Trophoblast cell (in vitro differentiated cells and primary cell): ENCODE measurements around the gene PIM3.

Source experiments
- DNase-seq, 2 donors: peaks; one replicate each; pipeline ENCODE4 v3.0.0-alpha.2; 2016
- H2AFZ ChIP-seq: 2 replicates; pipeline ENCODE4 v1.6.1; 2013; ENCODE audit warnings: low read length, moderate library complexity, mild to moderate bottlenecking; ENCODE audit not compliant: insufficient read depth, poor library complexity
- H2AK5ac ChIP-seq: 2 replicates; pipeline ENCODE4 v1.6.1; 2013; ENCODE audit warnings: mild to moderate bottlenecking, low read length
- H2BK120ac ChIP-seq: 2 replicates; pipeline ENCODE4 v1.6.1; 2013; ENCODE audit warnings: low read length, mild to moderate bottlenecking, moderate library complexity; ENCODE audit not compliant: insufficient read depth, poor library complexity
- H2BK12ac ChIP-seq: 2 replicates; pipeline ENCODE4 v1.6.1; 2013; ENCODE audit warnings: mild to moderate bottlenecking, low read length, moderate library complexity
- H2BK5ac ChIP-seq: 2 replicates; pipeline ENCODE4 v1.6.1; 2013; ENCODE audit warnings: low read length, low read depth, moderate library complexity, mild to moderate bottlenecking; ENCODE audit not compliant: poor library complexity
- H3K14ac ChIP-seq: 2 replicates; pipeline ENCODE4 v1.6.1; 2013; ENCODE audit warnings: mild to moderate bottlenecking, low read length
- H3K18ac ChIP-seq: 2 replicates; pipeline ENCODE4 v1.6.1; 2013; ENCODE audit warnings: mild to moderate bottlenecking, low read length
- H3K23ac ChIP-seq: 2 replicates; pipeline ENCODE4 v1.6.1; 2013; ENCODE audit warnings: low read length
- H3K27ac ChIP-seq: 2 replicates; pipeline ENCODE4 v1.5.1; 2013; ENCODE audit warnings: low read depth, mild to moderate bottlenecking, inconsistent platforms, low read length, moderate library complexity
- H3K27me3 ChIP-seq: 2 replicates; pipeline ENCODE4 v1.6.1; 2013; ENCODE audit warnings: inconsistent platforms, mild to moderate bottlenecking, low read length, moderate library complexity; ENCODE audit not compliant: insufficient read depth
- H3K36me3 ChIP-seq, 2 experiments: 1 replicate in 1 of 2; 2 replicates in 1 of 2; pipeline ENCODE4 v1.6.1; 2013; ENCODE audit warnings: low read length in 2 of 2, mild to moderate bottlenecking in 2 of 2, moderate library complexity in 1 of 2; ENCODE audit not compliant: insufficient read depth in 2 of 2, control insufficient read depth in 1 of 2
- H3K4ac ChIP-seq: 2 replicates; pipeline ENCODE4 v1.6.1; 2013; ENCODE audit warnings: low read depth, mild to moderate bottlenecking, low read length, moderate library complexity
- H3K4me1 ChIP-seq, 2 experiments: 1 replicate in 1 of 2; 2 replicates in 1 of 2; pipeline ENCODE4 v1.6.1; 2013; ENCODE audit warnings: low read length in 2 of 2, mild to moderate bottlenecking in 2 of 2, moderate library complexity in 1 of 2; ENCODE audit not compliant: insufficient read depth in 2 of 2, control insufficient read depth in 1 of 2
- H3K4me2 ChIP-seq: 2 replicates; pipeline ENCODE4 v1.6.1; 2013; ENCODE audit warnings: inconsistent platforms, mild to moderate bottlenecking, low read length, moderate library complexity
- H3K4me3 ChIP-seq: 2 replicates; pipeline ENCODE4 v1.5.1; 2013; ENCODE audit warnings: mild to moderate bottlenecking, low read depth, low read length, inconsistent platforms
- H3K79me1 ChIP-seq: one replicate; pipeline ENCODE4 v1.6.1; 2013; ENCODE audit warnings: low read length
- H3K79me2 ChIP-seq: 2 replicates; pipeline ENCODE4 v1.6.1; 2013; ENCODE audit warnings: low read length, mild to moderate bottlenecking; ENCODE audit not compliant: control insufficient read depth, insufficient read depth, poor library complexity
- H3K9ac ChIP-seq: 2 replicates; pipeline ENCODE4 v1.6.1; 2013; ENCODE audit warnings: mild to moderate bottlenecking, low read length
- H3K9me3 ChIP-seq: 2 replicates; pipeline ENCODE4 v1.6.1; 2013; ENCODE audit warnings: low read depth, mild to moderate bottlenecking, control low read depth, inconsistent platforms, low read length; ENCODE audit not compliant: insufficient read depth
- H4K12ac ChIP-seq: 2 replicates; pipeline ENCODE4 v1.6.1; 2013; ENCODE audit warnings: low read depth, mild to moderate bottlenecking, low read length, moderate library complexity
- H4K8ac ChIP-seq: 2 replicates; pipeline ENCODE4 v1.6.1; 2013; ENCODE audit warnings: low read depth, mild to moderate bottlenecking, low read length, moderate library complexity
- H4K91ac ChIP-seq: one replicate; pipeline ENCODE4 v1.6.1; 2013; ENCODE audit warnings: low read depth, mild to moderate bottlenecking, low read length, moderate library complexity
- WGBS: extraction: QIAGEN DNeasy Blood & Tissue Kit; methylation state at CpG from one replicate; pipeline ENCODE4 v1.1.7; 2013; ENCODE audit warnings: missing lambda C conversion rate; ENCODE audit not compliant: insufficient read length, insufficient coverage; ENCODE audit errors: extremely low coverage; 5-methylcytosine and 5-hydroxymethylcytosine counted together

The PIM3 gene

GRCh38 chr22:49970528-49971231 is 10.1 kb downstream of the PIM3 start:
- Histone ChIP-seq H3K14ac (no peak overlapping the region), H3K23ac (no peak overlapping the region), H3K79me1 (peaks cover 14% of the 10 kb centered on the region), H3K79me2 (no peaks in the 10 kb centered on the region), H3K4me3 (no peak overlapping the region), H3K9me3 (peaks cover 10% of the 10 kb centered on the region), H4K91ac (peak overlapping the region; percentile 21), H3K18ac (no peak overlapping the region), H4K12ac (no peak overlapping the region), H3K27ac (no peak overlapping the region), H2BK120ac (no peak overlapping the region), H2AK5ac (no peak overlapping the region), H3K4me2 (peak overlapping the region; percentile 68), H2AFZ (no peak overlapping the region), H2BK5ac (no peak overlapping the region), H3K4ac (no peak overlapping the region), H2BK12ac (no peak overlapping the region), H3K9ac (no peak overlapping the region), H3K4me1 (peaks cover 36 to 40% of the 10 kb centered on the region in 2 experiments), H3K36me3 (no peaks in the 10 kb centered on the region), H3K27me3 (no peaks in the 10 kb centered on the region), H4K8ac (no peak overlapping the region)
- peak; percentile 95 to 98 for DNase-seq
- WGBS = no CpG with 5 or more reads among the region's 32 CpGs

GRCh38 chr22:49971232-49972162 is 10.9 kb downstream of the PIM3 start:
- Histone ChIP-seq H3K4me2 (peak overlapping the region; percentile 68), H3K9ac (no peak overlapping the region), H3K4me1 (peaks cover 30 to 32% of the 10 kb centered on the region in 2 experiments), H2BK12ac (peak overlapping the region; percentile 5), H2AK5ac (no peak overlapping the region), H3K14ac (no peak overlapping the region), H2BK120ac (peak overlapping the region; percentile 14), H3K23ac (no peak overlapping the region), H2BK5ac (no peak overlapping the region), H3K27me3 (no peaks in the 10 kb centered on the region), H3K79me2 (no peaks in the 10 kb centered on the region), H3K4ac (no peak overlapping the region), H4K91ac (peak overlapping the region; percentile 21), H4K12ac (no peak overlapping the region), H3K36me3 (no peaks in the 10 kb centered on the region), H3K27ac (no peak overlapping the region), H3K9me3 (peaks cover 10% of the 10 kb centered on the region), H4K8ac (no peak overlapping the region), H3K4me3 (peak overlapping the region; percentile 39), H2AFZ (peak overlapping the region; percentile 3), H3K18ac (no peak overlapping the region), H3K79me1 (peaks cover 11% of the 10 kb centered on the region)
- peak; percentile 29 to 53 for DNase-seq
- no CpG with 5 or more reads among the region's 81 CpGs for whole genome bisulfite sequencing

- no peaks in the 10 kb centered on the region for H3K36me3 ChIP-seq
- no peak overlapping the region for H3K4me3 ChIP-seq
- H3K4me2 ChIP-seq = no peak overlapping the region
- no peak overlapping the region for H3K9ac ChIP-seq
- no peak overlapping the region for H2BK120ac ChIP-seq
- peaks cover 10% of the 10 kb centered on the region for H3K9me3 ChIP-seq
- no peak overlapping the region for H3K18ac ChIP-seq
- DNase-seq = no peak
- H2AK5ac ChIP-seq = no peak overlapping the region
- H3K4ac ChIP-seq = no peak overlapping the region
- peaks cover 21 to 23% of the 10 kb centered on the region in 2 experiments for H3K4me1 ChIP-seq
- H2BK5ac ChIP-seq = no peak overlapping the region
- no peak overlapping the region for H2AFZ ChIP-seq
- no peak overlapping the region for H3K23ac ChIP-seq
- H3K27me3 ChIP-seq = no peaks in the 10 kb centered on the region
- peaks cover 9% of the 10 kb centered on the region for H3K79me1 ChIP-seq
- 100% methylated on average over 3 of the region's 45 CpGs for WGBS
- H4K12ac ChIP-seq = no peak overlapping the region
- no peak overlapping the region for H3K14ac ChIP-seq
- H3K79me2 ChIP-seq = no peaks in the 10 kb centered on the region
- no peak overlapping the region for H4K8ac ChIP-seq
- H4K91ac ChIP-seq = no peak overlapping the region
- no peak overlapping the region for H3K27ac ChIP-seq
- no peak overlapping the region for H2BK12ac ChIP-seq
These were observed 11.8 kb downstream of the PIM3 start for GRCh38 chr22:49972163-49973017.
